ENCODE data around the gene IL1A.

IL1A gene

DNA sequence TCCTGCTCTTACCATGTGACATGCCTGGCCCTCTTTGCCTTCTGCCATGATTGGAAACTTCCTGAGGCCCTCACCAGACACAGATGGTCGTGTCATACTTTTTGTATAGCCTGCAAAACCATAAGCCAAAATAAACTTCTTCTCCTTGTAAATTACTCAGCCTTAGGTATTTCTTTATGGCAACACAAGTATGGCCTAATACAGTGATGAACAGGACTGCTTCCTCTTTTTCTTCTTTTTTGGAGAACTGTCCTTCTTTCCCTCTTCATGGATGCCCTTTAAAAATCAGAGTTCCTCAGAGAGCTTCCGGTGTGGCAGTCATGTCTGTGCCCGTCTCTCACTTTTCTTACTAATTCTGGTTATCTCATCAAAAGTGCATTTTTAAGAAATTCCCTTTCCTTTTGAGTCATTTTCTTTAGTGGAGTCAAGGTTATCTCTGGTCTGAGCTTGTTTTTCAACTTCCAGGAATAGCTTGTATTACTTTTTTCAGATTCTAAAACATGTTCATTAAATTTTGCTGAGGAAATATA lies 9.2 kb upstream of the IL1A start:
- WGBS (ENCODE audit: insufficient coverage), result 86% methylated on average over 3 of the region's 3 CpGs
- no peaks in the 10 kb centered on the region for H3K9me3 ChIP-seq (ENCODE audit: control extremely low read depth in 1 of 5, control insufficient read depth in 4 of 5, insufficient read depth in 2 of 5, low read depth in 1 of 5, low read length in 4 of 5)
- no peak overlapping the region for H3K4me3 ChIP-seq (ENCODE audit: control insufficient read depth in 1 of 7, extremely low read depth in 1 of 7, insufficient read depth in 4 of 7, low read depth in 2 of 7, low read length in 6 of 7)
- ChIA-PET POLR2A (no interaction called here), CTCF (interaction anchor here (3.5 kb wide), 1 partner anchor 8 kb away, joined by 17 read pairs; the partner anchor contains the start of gene IL1A)
- H3K36me3 ChIP-seq (ENCODE audit: control insufficient read depth in 4 of 4, insufficient read depth in 4 of 4, low read length in 3 of 4), result no peaks in the 10 kb centered on the region
- peak overlapping the region in 1 of 2 experiments; percentile 59 for H3K27ac ChIP-seq (ENCODE audit: insufficient read depth in 1 of 2, low read depth in 1 of 2, low read length in 2 of 2, poor library complexity in 1 of 2, severe bottlenecking in 2 of 2)
- no peaks in the 10 kb centered on the region for H3K27me3 ChIP-seq (replicated peaks in 2 of 5; ENCODE audit: control insufficient read depth in 4 of 5, insufficient read depth in 5 of 5, low read length in 4 of 5)
- DNase-seq, result peak in 2 of 3 donors; percentile 45 to 60
- peaks cover 10 to 43% (median 22%) of the 10 kb centered on the region in 4 experiments for H3K4me1 ChIP-seq (ENCODE audit: control extremely low read depth in 1 of 4, control insufficient read depth in 4 of 4, insufficient read depth in 4 of 4, low read length in 3 of 4)

- no peaks in the 10 kb centered on the region for H3K27me3 ChIP-seq (replicated peaks in 2 of 5; ENCODE audit: control insufficient read depth in 4 of 5, insufficient read depth in 5 of 5, low read length in 4 of 5)
- H3K4me3 ChIP-seq (ENCODE audit: control insufficient read depth in 1 of 7, extremely low read depth in 1 of 7, insufficient read depth in 4 of 7, low read depth in 2 of 7, low read length in 6 of 7), result no peak overlapping the region
- no peak for DNase-seq
- CTCF ChIA-PET, result interaction anchor here (1.5 kb wide), 1 partner anchor 10 kb away, joined by 8 read pairs; no protein-coding TSS in a partner anchor
- no peak overlapping the region for H3K27ac ChIP-seq (ENCODE audit: insufficient read depth in 1 of 2, low read depth in 1 of 2, low read length in 2 of 2, poor library complexity in 1 of 2, severe bottlenecking in 2 of 2)
- POLR2A ChIA-PET, result no interaction called here
- no peaks in the 10 kb centered on the region for H3K36me3 ChIP-seq (ENCODE audit: control insufficient read depth in 4 of 4, insufficient read depth in 4 of 4, low read length in 3 of 4)
- H3K9me3 ChIP-seq (ENCODE audit: control extremely low read depth in 1 of 5, control insufficient read depth in 4 of 5, insufficient read depth in 2 of 5, low read depth in 1 of 5, low read length in 4 of 5), result no peaks in the 10 kb centered on the region
- peaks cover 9 to 50% (median 27%) of the 10 kb centered on the region in 4 experiments for H3K4me1 ChIP-seq (ENCODE audit: control extremely low read depth in 1 of 4, control insufficient read depth in 4 of 4, insufficient read depth in 4 of 4, low read length in 3 of 4)
- no CpG with 5 or more reads among the region's 5 CpGs for WGBS (ENCODE audit: insufficient coverage)
These were observed 8.1 kb upstream of the IL1A start for GRCh38 chr2:112792419-112792818.

DNA sequence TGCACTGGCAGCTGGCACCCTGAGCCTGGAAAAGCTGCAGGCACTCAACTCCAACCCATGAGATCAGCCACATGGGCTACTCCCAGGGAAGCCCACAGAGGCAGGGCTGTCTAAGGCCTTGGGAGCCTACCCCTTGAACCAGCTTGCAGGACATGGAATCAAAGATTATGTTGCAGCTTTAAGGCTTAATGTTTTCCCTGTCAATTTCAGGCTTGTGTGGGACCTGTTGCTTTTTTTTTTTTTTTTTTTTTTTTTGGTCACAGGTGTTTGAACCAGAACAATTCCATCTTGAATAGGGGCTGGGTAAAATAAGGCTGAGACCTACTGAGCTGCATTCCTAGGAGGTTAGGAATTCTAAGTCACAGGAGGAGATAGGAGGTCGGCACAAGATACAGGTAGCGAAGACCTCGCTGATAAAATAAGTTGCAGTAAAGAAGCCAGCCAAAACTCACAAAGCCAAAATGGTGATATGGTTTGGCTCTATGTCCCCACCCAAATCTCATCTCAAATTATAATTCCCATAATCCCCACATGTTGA lies 7.5 kb upstream of the IL1A start:
- Histone ChIP-seq H3K27ac (ENCODE audit: insufficient read depth in 1 of 2, low read depth in 1 of 2, low read length in 2 of 2, poor library complexity in 1 of 2, severe bottlenecking in 2 of 2) (no peak overlapping the region), H3K36me3 (ENCODE audit: control insufficient read depth in 4 of 4, insufficient read depth in 4 of 4, low read length in 3 of 4) (no peaks in the 10 kb centered on the region), H3K9me3 (ENCODE audit: control extremely low read depth in 1 of 5, control insufficient read depth in 4 of 5, insufficient read depth in 2 of 5, low read depth in 1 of 5, low read length in 4 of 5) (no peaks in the 10 kb centered on the region), H3K4me3 (ENCODE audit: control insufficient read depth in 1 of 7, extremely low read depth in 1 of 7, insufficient read depth in 4 of 7, low read depth in 2 of 7, low read length in 6 of 7) (no peak overlapping the region), H3K27me3 (replicated peaks in 2 of 5; ENCODE audit: control insufficient read depth in 4 of 5, insufficient read depth in 5 of 5, low read length in 4 of 5) (no peaks in the 10 kb centered on the region), H3K4me1 (ENCODE audit: control extremely low read depth in 1 of 4, control insufficient read depth in 4 of 4, insufficient read depth in 4 of 4, low read length in 3 of 4) (peaks cover 9 to 57% (median 30%) of the 10 kb centered on the region in 4 experiments)
- WGBS (ENCODE audit: insufficient coverage), result no CpG with 5 or more reads among the region's 3 CpGs
- POLR2A ChIA-PET, result no interaction called here
- no peak for DNase-seq
- CTCF ChIA-PET, result interaction anchor here (1.5 kb wide), 1 partner anchor 9 kb away, joined by 8 read pairs; no protein-coding TSS in a partner anchor

GRCh38 chr2:112791019-112791418 lies 6.7 kb upstream of the IL1A start:
- WGBS (ENCODE audit: insufficient coverage), result 95% methylated on average over 3 of the region's 3 CpGs

GRCh38 chr2:112790305-112790704 lies 6.0 kb upstream of the IL1A start:
- Histone ChIP-seq H3K4me3 (ENCODE audit: control insufficient read depth in 1 of 7, extremely low read depth in 1 of 7, insufficient read depth in 4 of 7, low read depth in 2 of 7, low read length in 6 of 7) (no peak overlapping the region), H3K4me1 (ENCODE audit: control extremely low read depth in 1 of 4, control insufficient read depth in 4 of 4, insufficient read depth in 4 of 4, low read length in 3 of 4) (peaks cover 3 to 45% (median 28%) of the 10 kb centered on the region in 4 experiments), H3K9me3 (ENCODE audit: control extremely low read depth in 1 of 5, control insufficient read depth in 4 of 5, insufficient read depth in 2 of 5, low read depth in 1 of 5, low read length in 4 of 5) (no peaks in the 10 kb centered on the region), H3K36me3 (ENCODE audit: control insufficient read depth in 4 of 4, insufficient read depth in 4 of 4, low read length in 3 of 4) (no peaks in the 10 kb centered on the region), H3K27me3 (replicated peaks in 2 of 5; ENCODE audit: control insufficient read depth in 4 of 5, insufficient read depth in 5 of 5, low read length in 4 of 5) (no peaks in the 10 kb centered on the region), H3K27ac (ENCODE audit: insufficient read depth in 1 of 2, low read depth in 1 of 2, low read length in 2 of 2, poor library complexity in 1 of 2, severe bottlenecking in 2 of 2) (no peak overlapping the region)
- ChIA-PET CTCF (interaction anchor here (2.1 kb wide), 1 partner anchor 36 kb away, joined by 7 read pairs; no protein-coding TSS in a partner anchor), POLR2A (no interaction called here)
- DNase-seq, result no peak
- 100% methylated on average over 3 of the region's 5 CpGs for WGBS (ENCODE audit: insufficient coverage)

More at GRCh38 chr2:112791019-112791418, 6.7 kb upstream of the IL1A start:
- no peak for DNase-seq
- Histone ChIP-seq H3K4me1 (ENCODE audit: control extremely low read depth in 1 of 4, control insufficient read depth in 4 of 4, insufficient read depth in 4 of 4, low read length in 3 of 4) (peaks cover 9 to 53% (median 30%) of the 10 kb centered on the region in 4 experiments), H3K27me3 (replicated peaks in 2 of 5; ENCODE audit: control insufficient read depth in 4 of 5, insufficient read depth in 5 of 5, low read length in 4 of 5) (no peaks in the 10 kb centered on the region), H3K4me3 (ENCODE audit: control insufficient read depth in 1 of 7, extremely low read depth in 1 of 7, insufficient read depth in 4 of 7, low read depth in 2 of 7, low read length in 6 of 7) (no peak overlapping the region), H3K36me3 (ENCODE audit: control insufficient read depth in 4 of 4, insufficient read depth in 4 of 4, low read length in 3 of 4) (no peaks in the 10 kb centered on the region), H3K27ac (ENCODE audit: insufficient read depth in 1 of 2, low read depth in 1 of 2, low read length in 2 of 2, poor library complexity in 1 of 2, severe bottlenecking in 2 of 2) (no peak overlapping the region), H3K9me3 (ENCODE audit: control extremely low read depth in 1 of 5, control insufficient read depth in 4 of 5, insufficient read depth in 2 of 5, low read depth in 1 of 5, low read length in 4 of 5) (no peaks in the 10 kb centered on the region)
- POLR2A ChIA-PET, result no interaction called here
- CTCF ChIA-PET, result no interaction called here

- Histone ChIP-seq H3K4me1 (ENCODE audit: control extremely low read depth in 1 of 4, control insufficient read depth in 4 of 4, insufficient read depth in 4 of 4, low read length in 3 of 4) (peaks cover 9 to 43% (median 30%) of the 10 kb centered on the region in 4 experiments), H3K36me3 (ENCODE audit: control insufficient read depth in 4 of 4, insufficient read depth in 4 of 4, low read length in 3 of 4) (no peaks in the 10 kb centered on the region), H3K27me3 (replicated peaks in 2 of 5; ENCODE audit: control insufficient read depth in 4 of 5, insufficient read depth in 5 of 5, low read length in 4 of 5) (no peaks in the 10 kb centered on the region), H3K4me3 (ENCODE audit: control insufficient read depth in 1 of 7, extremely low read depth in 1 of 7, insufficient read depth in 4 of 7, low read depth in 2 of 7, low read length in 6 of 7) (no peak overlapping the region), H3K27ac (ENCODE audit: insufficient read depth in 1 of 2, low read depth in 1 of 2, low read length in 2 of 2, poor library complexity in 1 of 2, severe bottlenecking in 2 of 2) (no peak overlapping the region), H3K9me3 (ENCODE audit: control extremely low read depth in 1 of 5, control insufficient read depth in 4 of 5, insufficient read depth in 2 of 5, low read depth in 1 of 5, low read length in 4 of 5) (no peaks in the 10 kb centered on the region)
- no peak for DNase-seq
- ChIA-PET CTCF (interaction anchor here (0.6 to 8.3 kb wide), 7 partner anchors 12 to 45 kb away, joined by 3 to 34 read pairs (median 4); partner anchors contain the start of gene IL1B), POLR2A (no interaction called here)
- no CpG with 5 or more reads among the region's 1 CpG for whole genome bisulfite sequencing (ENCODE audit: insufficient coverage)
These were observed 4.9 kb upstream of the IL1A start for GRCh38 chr2:112789186-112789585.

DNA sequence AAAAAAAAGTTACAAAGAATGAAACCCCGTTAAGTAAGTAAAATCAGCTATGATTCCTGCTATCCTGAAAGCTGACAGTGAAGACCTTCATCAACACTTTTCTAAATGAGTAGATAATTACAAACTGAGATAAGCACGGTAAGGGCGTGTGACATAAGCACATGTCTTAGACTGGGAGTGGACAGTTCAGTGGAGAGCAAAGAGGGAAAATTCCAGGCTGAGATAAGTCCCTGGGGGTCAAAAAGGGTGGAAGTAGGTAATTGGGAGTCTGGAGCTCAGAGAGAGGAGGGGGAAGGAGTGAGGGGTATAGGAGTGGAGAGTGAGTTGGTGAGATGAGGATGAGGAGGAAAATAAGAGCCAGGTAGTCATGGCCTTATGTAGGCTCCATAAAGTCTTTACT lies 4.4 kb upstream of the IL1A start:
- Histone ChIP-seq H3K27ac (ENCODE audit: insufficient read depth in 1 of 2, low read depth in 1 of 2, low read length in 2 of 2, poor library complexity in 1 of 2, severe bottlenecking in 2 of 2) (no peak overlapping the region), H3K27me3 (replicated peaks in 2 of 5; ENCODE audit: control insufficient read depth in 4 of 5, insufficient read depth in 5 of 5, low read length in 4 of 5) (no peaks in the 10 kb centered on the region), H3K4me3 (ENCODE audit: control insufficient read depth in 1 of 7, extremely low read depth in 1 of 7, insufficient read depth in 4 of 7, low read depth in 2 of 7, low read length in 6 of 7) (no peak overlapping the region), H3K36me3 (ENCODE audit: control insufficient read depth in 4 of 4, insufficient read depth in 4 of 4, low read length in 3 of 4) (no peaks in the 10 kb centered on the region), H3K4me1 (ENCODE audit: control extremely low read depth in 1 of 4, control insufficient read depth in 4 of 4, insufficient read depth in 4 of 4, low read length in 3 of 4) (peaks cover 11 to 44% (median 27%) of the 10 kb centered on the region in 4 experiments), H3K9me3 (ENCODE audit: control extremely low read depth in 1 of 5, control insufficient read depth in 4 of 5, insufficient read depth in 2 of 5, low read depth in 1 of 5, low read length in 4 of 5) (no peaks in the 10 kb centered on the region)
- ChIA-PET CTCF (interaction anchor here (0.6 to 8.3 kb wide), 7 partner anchors 10 to 45 kb away, joined by 3 to 34 read pairs (median 4); partner anchors contain the start of gene IL1B), POLR2A (no interaction called here)
- DNase-seq, result no peak
- no CpG with 5 or more reads among the region's 3 CpGs for WGBS (ENCODE audit: insufficient coverage)
